Peyer's patch (tissue), 4 donors: Measurements from ENCODE around the gene CYP11A1.

ENCODE experiments used
- CTCF ChIP-seq, 6 experiments: fragments of 450-650 bp in 4 of 6; fragments of 200-600 bp in 2 of 6; sonication (generic) in 1 of 6; IDR thresholded peaks; one replicate each; pipeline ENCODE4 v1.5.1; 2017 to 2019; ENCODE audit warnings: antibody characterized with exemption in 6 of 6, mild to moderate bottlenecking in 3 of 6, moderate library complexity in 1 of 6
- POLR2A ChIP-seq, 2 donors: fragments of 450-650 bp; IDR thresholded peaks; one replicate each; pipeline ENCODE4 v1.5.1; 2017; ENCODE audit warnings: antibody characterized with exemption in 2 of 2, mild to moderate bottlenecking in 2 of 2, moderate library complexity in 2 of 2

- TF ChIP-seq POLR2A (IDR thresholded peaks at IDR 0.05): no peak
- TF ChIP-seq CTCF (IDR thresholded peaks at IDR 0.05): no peak
These were observed 18.3 kb upstream of the CYP11A1 start for GRCh38 chr15:74385733-74386132.
